GM12878 (cell line): ENCODE results near the gene REL. TPM values are rescaled to one million over a fixed set of nuclear protein-coding genes. Genes with fewer than 3 reads are reported as not detected.

Experiments
- ATAC-seq: fragments of 200-7000 bp; cut with Tn5 transposase; 3 replicates; pipeline ENCODE4 v1.9.1; 2020; ENCODE audit warnings: mild to moderate bottlenecking, moderate library complexity
- BruUV-seq: library from RNA; stranded (reverse); fragments of 400-500 nt; replicated peaks from 2 replicates; lab custom pipeline; 2021; lab: Mats Ljungman, UMichigan
- CTCF ChIA-PET: fragments of 300-600 bp; sonication (Branson Sonifier 250); formaldehyde crosslinking; extraction: SDS; loops from one replicate; lab custom pipeline; 2021; ENCODE audit warnings: inconsistent platforms; lab: Yijun Ruan, JAX
- POLR2A ChIA-PET: fragments of 350-600 bp; formaldehyde crosslinking; extraction: SDS; loops from one replicate; lab custom pipeline; 2021; ENCODE audit warnings: inconsistent platforms; lab: Charles Lee
- RAD21 ChIA-PET: fragments of 300-600 bp; sonication (Branson Sonifier 250); formaldehyde crosslinking; loops from one replicate; lab custom pipeline; 2023; ENCODE audit warnings: antibody characterized with exemption; ENCODE audit not compliant: unreplicated experiment; lab: Charles Lee
- SMC1A ChIA-PET: fragments of 300-600 bp; sonication (Branson Sonifier 250); formaldehyde crosslinking; loops from one replicate; lab custom pipeline; 2023; ENCODE audit not compliant: unreplicated experiment, uncharacterized antibody; lab: Charles Lee
- DNase-seq: peaks from one replicate; pipeline ENCODE4 v3.0.0-alpha.2; 2011; ENCODE audit warnings: low read depth, low spot score
- FAIRE-seq: peaks from 3 replicates; lab custom pipeline; 2011; peaks lifted over from hg19 to GRCh38; lab: Jason Lieb, UNC
- H2AFZ ChIP-seq: 2 replicates; pipeline ENCODE4 v1.6.0; 2011; ENCODE audit warnings: low read depth, low read length, control low read depth; ENCODE audit not compliant: control insufficient read depth
- H3K27ac ChIP-seq: 2 replicates; pipeline ENCODE4 v1.5.1; 2011; ENCODE audit warnings: control low read depth; ENCODE audit not compliant: control insufficient read depth, insufficient read depth
- H3K27me3 ChIP-seq, 2 experiments: replicated peaks in 1 of 2; 2 replicates each; pipeline versions ENCODE4 v1.6.0 to v1.6.1; 2011; ENCODE audit warnings: low read length in 1 of 2; ENCODE audit not compliant: control insufficient read depth in 2 of 2, insufficient read depth in 2 of 2
- H3K36me3 ChIP-seq, 2 experiments: 2 replicates each; pipeline ENCODE4 v1.5.1; 2011; ENCODE audit warnings: low read length in 1 of 2; ENCODE audit not compliant: control insufficient read depth in 2 of 2, insufficient read depth in 2 of 2
- H3K4me1 ChIP-seq: 2 replicates; pipeline ENCODE4 v1.6.1; 2011; ENCODE audit warnings: mild to moderate bottlenecking, low read length, moderate library complexity, mixed read lengths; ENCODE audit not compliant: control insufficient read depth, insufficient read depth
- H3K4me2 ChIP-seq: 2 replicates; pipeline ENCODE4 v1.6.0; 2011; ENCODE audit warnings: control low read depth; ENCODE audit not compliant: control insufficient read depth, insufficient read depth
- H3K4me3 ChIP-seq: fragments of 200-600 bp; sonication (generic); 2 replicates; pipeline ENCODE4 v1.5.1; 2016
- H3K79me2 ChIP-seq: 2 replicates; pipeline ENCODE4 v1.6.0; 2011; ENCODE audit warnings: low read length; ENCODE audit not compliant: control insufficient read depth, insufficient read depth
- H3K9ac ChIP-seq: 2 replicates; pipeline ENCODE4 v1.8.0; 2011; ENCODE audit warnings: low read length, control low read depth, mixed read lengths; ENCODE audit not compliant: control insufficient read depth, insufficient read depth
- H3K9me3 ChIP-seq: replicated peaks from 3 replicates; pipeline ENCODE4 v1.5.1; 2011; ENCODE audit warnings: mild to moderate bottlenecking, low read length; ENCODE audit not compliant: control insufficient read depth, insufficient read depth
- H4K20me1 ChIP-seq: 2 replicates; pipeline ENCODE4 v1.6.0; 2011; ENCODE audit not compliant: control insufficient read depth, insufficient read depth
- BMI1 ChIP-seq: fragments of 450-650 bp; IDR thresholded peaks from 2 replicates; pipeline ENCODE4 v1.6.1; 2016; ENCODE audit warnings: mild to moderate bottlenecking, moderate library complexity, borderline replicate concordance
- DPF2 ChIP-seq: fragments of 450-650 bp; IDR thresholded peaks from 2 replicates; pipeline ENCODE4 v1.6.1; 2017; ENCODE audit warnings: mild to moderate bottlenecking
- E2F8 ChIP-seq: fragments of 450-650 bp; IDR thresholded peaks from 2 replicates; pipeline ENCODE4 v1.6.1; 2018; ENCODE audit warnings: mild to moderate bottlenecking, low read depth, moderate library complexity; ENCODE audit not compliant: partially characterized antibody
- HDGF ChIP-seq: fragments of 450-650 bp; IDR thresholded peaks from 2 replicates; pipeline ENCODE4 v1.6.1; 2016; ENCODE audit warnings: antibody characterized with exemption
- KLF5 ChIP-seq: fragments of 450-650 bp; IDR thresholded peaks from 2 replicates; pipeline ENCODE4 v1.6.1; 2014; ENCODE audit warnings: mild to moderate bottlenecking; ENCODE audit not compliant: partially characterized antibody
- NFYA ChIP-seq: IDR thresholded peaks from 2 replicates; pipeline ENCODE4 v1.6.1; 2011; ENCODE audit warnings: low read depth, mild to moderate bottlenecking, low read length, improper control_type of control experiment, borderline replicate concordance
- PAX5 ChIP-seq: IDR thresholded peaks from 2 replicates; pipeline ENCODE4 v1.6.1; 2011; ENCODE audit warnings: low read depth, low read length, borderline replicate concordance
- RB1 ChIP-seq: fragments of 450-650 bp; formaldehyde crosslinking; IDR thresholded peaks from 2 replicates; pipeline ENCODE4 v1.6.1; 2017; ENCODE audit warnings: mild to moderate bottlenecking, borderline replicate concordance
- SMAD5 ChIP-seq: IDR thresholded peaks from 2 replicates; pipeline ENCODE4 v1.6.1; 2016; ENCODE audit warnings: antibody characterized with exemption, low read depth
- SMC3 ChIP-seq: IDR thresholded peaks from 2 replicates; pipeline ENCODE4 v1.6.1; 2011; ENCODE audit warnings: low read length, improper control_type of control experiment, borderline replicate concordance
- TARDBP ChIP-seq: IDR thresholded peaks from 2 replicates; pipeline ENCODE4 v1.6.1; 2016; ENCODE audit warnings: borderline replicate concordance
- WGBS: methylation state at CpG from one replicate; pipeline ENCODE4 v1.1.6; 2016; ENCODE audit warnings: low lambda C conversion rate; ENCODE audit not compliant: insufficient replicate concordance, insufficient coverage; ENCODE audit errors: missing lambda C conversion rate; 5-methylcytosine and 5-hydroxymethylcytosine counted together
- in situ Hi-C: fragments of 300-500 bp; cut with MboI; formaldehyde crosslinking; loops from 9 replicates; pipeline ENCODE4 v1.14.3; 2018; ENCODE audit warnings: mixed read lengths
- intact Hi-C: fragments of 100-400 bp; cut with micrococcal nuclease; formaldehyde crosslinking; loops from one replicate; pipeline ENCODE4 v1.14.2; 2022; ENCODE audit not compliant: unreplicated experiment
- polyA plus RNA-seq, 11 experiments: library from polyadenylated mRNA; depleted of rRNA in 4 of 11; unstranded in 6 of 11; stranded (reverse) in 5 of 11; fragments of >200 nt; fragmentation: Nextera tagmentation in 4 of 11; fragmentation: Illumina TruSeq in 1 of 11; extraction: Ambion mirVana in 4 of 11; extraction: Trizol in 1 of 11; gene quantifications; 1 replicate in 1 of 11; 2 replicates in 10 of 11; pipeline versions ENCODE4 v1.2.1 to v1.2.3, GENCODE V29; 2011 to 2016; ENCODE audit warnings: inconsistent platforms in 2 of 11, missing spikeins in 2 of 11, low read depth in 1 of 11
- total RNA-seq, 4 experiments: library from RNA; depleted of rRNA in 3 of 4; stranded (reverse); fragments of >200 nt in 3 of 4; fragmentation: Illumina TruSeq in 1 of 4; extraction: Trizol in 1 of 4; gene quantifications; 2 replicates each; pipeline versions ENCODE4 v1.2.1 to v1.2.3, GENCODE V29; 2013 to 2021

REL gene
- total and polyA plus RNA-seq, 10 of the 15 experiments (the other 5 are each of a cell fraction or from before 2014, with no cell fraction given), result 6.3 to 52.4 (median 26.6) TPM

DNA sequence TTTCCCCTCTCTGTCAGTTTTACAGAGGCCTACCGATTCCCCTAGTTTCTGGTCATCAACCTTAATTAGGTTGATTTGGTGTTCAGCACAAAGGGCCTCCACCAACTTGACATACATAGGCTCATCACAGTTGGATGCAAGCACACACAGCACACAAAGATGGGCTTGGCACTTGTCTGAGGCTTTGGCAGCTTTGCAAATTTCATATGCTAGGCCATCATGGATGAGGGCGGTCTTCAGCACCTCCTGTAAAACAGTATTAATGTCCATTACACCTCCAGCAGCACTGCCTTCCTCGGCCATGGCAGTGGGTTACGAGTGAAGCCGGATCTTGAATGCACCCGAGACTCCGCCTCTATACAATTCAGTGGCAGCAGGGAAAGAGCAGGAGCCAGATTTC is 56.9 kb downstream of the REL start:
- no peak overlapping the region for H3K4me2 ChIP-seq
- H4K20me1 ChIP-seq, result no peaks in the 10 kb centered on the region
- RAD21 ChIA-PET, result no interaction called here
- H3K27ac ChIP-seq, result no peak overlapping the region
- no peak for ATAC-seq
- H3K9ac ChIP-seq, result no peak overlapping the region
- H3K79me2 ChIP-seq, result no peaks in the 10 kb centered on the region
- no TSS peak for BruUV-seq
- CTCF ChIA-PET, result no interaction called here
- SMC1A ChIA-PET, result no interaction called here
- intact Hi-C loops (no loop called here), in situ Hi-C loops (no loop called here)
- no peaks in the 10 kb centered on the region; a peak in 2 of 4 replicates for H3K36me3 ChIP-seq
- H3K4me3 ChIP-seq, result no peak overlapping the region
- H3K9me3 ChIP-seq, result no peaks in the 10 kb centered on the region
- no peaks in the 10 kb centered on the region for H3K27me3 ChIP-seq
- no peak overlapping the region for H2AFZ ChIP-seq
- 91% methylated on average over 7 of the region's 7 CpGs for WGBS
- POLR2A ChIA-PET, result no interaction called here
- FAIRE-seq, result no peak
- DNase-seq, result no peak
- no peaks in the 10 kb centered on the region for H3K4me1 ChIP-seq
- TF ChIP-seq DPF2 (no peak), SMC3 (no peak), TARDBP (no peak), KLF5 (no peak), PAX5 (no peak), HDGF (no peak), BMI1 (no peak), SMAD5 (no peak), E2F8 (no peak), NFYA (no peak), RB1 (no peak)
